GM21825 (cell line): ENCODE data around the gene SH3PXD2A.
"Not testable (repeated sequence)": the region's sequence is repeated elsewhere in the genome, so short reads cannot be mapped to it uniquely, and the experiment has no call there.

Experiments used
- ATAC-seq: cut with Tn5 transposase; IDR thresholded peaks from one replicate; pipeline ENCODE4 v1.9.1; 2021; ENCODE audit warnings: mild to moderate bottlenecking, moderate library complexity; ENCODE audit not compliant: unreplicated experiment

Gene SH3PXD2A

GRCh38 chr10:103632871-103633270 is 222.5 kb downstream of the SH3PXD2A start:
- not testable (repeated sequence) for ATAC-seq

DNA sequence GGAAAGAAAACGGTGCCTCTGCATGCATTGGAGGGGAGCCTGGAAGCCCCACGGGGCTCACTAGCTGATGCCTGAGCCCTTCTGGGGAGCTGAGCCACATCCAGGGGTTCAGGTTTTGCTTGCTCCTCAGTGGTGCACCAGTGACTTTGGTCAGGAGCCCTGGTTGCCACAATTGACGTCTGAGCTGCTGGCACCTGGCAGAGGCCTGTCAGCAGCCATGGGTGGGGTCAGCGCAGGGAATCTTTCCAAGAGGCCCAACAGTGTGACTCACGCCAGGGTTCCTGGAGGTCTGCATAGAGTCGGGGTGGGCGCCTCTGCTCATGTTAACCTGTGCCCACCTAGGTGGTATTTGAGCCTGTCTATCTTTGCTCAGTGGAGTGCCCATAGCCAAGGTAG is 223.1 kb downstream of the SH3PXD2A start:
- ATAC-seq: no peak

- no peak for ATAC-seq
Measured at GRCh38 chr10:103630156-103630555, 225.2 kb downstream of the SH3PXD2A start.

- ATAC-seq: no peak
Measured at GRCh38 chr10:103629581-103629980, 225.8 kb downstream of the SH3PXD2A start.

DNA sequence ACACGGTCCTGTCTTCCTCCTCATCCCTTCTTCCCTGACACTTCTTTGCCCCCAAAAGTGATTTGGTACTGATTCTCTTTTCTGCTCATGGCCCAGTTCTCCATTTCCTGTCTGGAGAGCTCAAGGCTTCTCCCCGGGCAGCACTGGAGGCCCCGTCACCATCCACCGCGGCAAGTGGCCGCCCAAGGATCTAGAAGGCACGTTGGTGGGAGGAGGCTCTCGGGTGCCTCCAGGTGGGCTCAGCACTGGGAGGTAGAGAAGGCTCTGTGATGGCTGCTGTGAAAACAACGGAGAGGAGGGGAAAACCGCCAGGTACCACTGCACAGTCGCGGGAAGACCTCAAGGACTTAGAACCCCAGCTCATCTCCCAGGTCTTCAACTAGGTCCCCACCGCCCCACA is 227.5 kb downstream of the SH3PXD2A start:
- no peak for ATAC-seq

- ATAC-seq: no peak
Measured at GRCh38 chr10:103627111-103627892, 228.1 kb downstream of the SH3PXD2A start.

DNA sequence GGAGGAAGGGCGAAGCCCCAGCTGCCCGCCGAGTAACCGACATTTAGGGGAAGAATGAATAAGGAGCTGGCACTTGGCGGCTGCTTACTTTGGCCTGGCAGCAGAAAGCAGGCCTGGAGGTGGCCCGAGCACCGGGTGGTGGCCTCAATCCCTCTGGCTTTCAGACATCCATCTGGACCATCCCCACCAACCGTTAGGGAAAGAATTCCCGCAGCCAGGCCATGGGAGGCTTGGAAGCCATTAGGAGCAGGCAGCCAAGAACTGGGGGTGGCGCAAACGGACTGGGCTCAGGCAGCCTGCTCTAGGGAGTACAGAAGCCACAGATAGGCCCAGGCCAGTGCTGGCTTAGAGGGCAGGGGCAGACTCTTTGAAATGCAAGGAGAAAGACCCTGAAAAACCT is 229.2 kb downstream of the SH3PXD2A start:
- ATAC-seq: no peak

DNA sequence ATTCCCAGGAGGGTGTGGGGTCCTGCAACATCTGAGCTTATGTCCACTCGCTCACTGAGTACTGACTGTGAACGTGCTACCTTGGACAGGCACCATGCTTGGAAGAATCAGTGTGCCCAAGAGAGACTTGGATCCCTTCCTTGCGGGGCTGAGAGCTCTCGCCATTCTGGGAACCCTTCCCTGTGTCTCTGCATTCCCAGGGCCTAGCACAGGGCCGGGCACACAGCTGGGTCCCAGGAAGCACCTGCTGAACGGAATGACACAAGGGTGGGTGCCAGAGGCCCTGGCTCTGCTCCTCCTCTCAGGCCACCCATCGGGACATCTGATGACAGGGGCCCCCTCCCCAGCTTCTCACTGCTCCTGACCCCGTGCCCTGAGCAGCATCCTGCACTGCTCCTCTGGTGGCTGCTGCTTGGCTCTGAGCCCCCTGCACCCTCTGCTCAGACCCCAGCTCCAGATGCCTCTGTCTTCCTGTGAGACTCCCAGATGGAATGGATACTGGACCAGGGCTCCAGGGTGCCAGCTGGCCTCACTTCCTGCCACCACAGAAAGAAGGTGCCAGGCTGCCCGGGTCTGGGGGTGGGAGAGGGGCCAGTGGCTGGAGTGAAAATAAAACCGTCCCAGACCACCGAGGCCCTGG is 232.3 kb downstream of the SH3PXD2A start:
- ATAC-seq: no peak

- no peak for ATAC-seq
Measured at GRCh38 chr10:103622286-103622685, 233.1 kb downstream of the SH3PXD2A start.

DNA sequence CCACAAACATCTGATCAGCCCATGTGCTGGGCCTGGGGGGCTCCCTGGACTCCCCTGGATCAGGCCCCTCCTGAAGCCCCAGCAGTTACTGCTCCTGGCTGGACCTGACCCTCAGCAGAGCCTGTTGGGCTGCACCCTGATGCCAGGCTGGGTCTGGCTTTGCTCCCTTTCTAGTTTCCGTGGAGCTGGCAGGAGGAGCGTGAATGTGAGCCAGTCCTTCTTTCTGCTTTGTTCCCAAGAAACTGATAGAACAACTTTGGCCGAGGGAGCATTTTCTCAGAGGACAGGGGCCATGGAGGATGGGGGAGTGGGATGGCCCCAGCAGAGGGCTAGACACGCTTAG is 233.6 kb downstream of the SH3PXD2A start:
- no peak for ATAC-seq

DNA sequence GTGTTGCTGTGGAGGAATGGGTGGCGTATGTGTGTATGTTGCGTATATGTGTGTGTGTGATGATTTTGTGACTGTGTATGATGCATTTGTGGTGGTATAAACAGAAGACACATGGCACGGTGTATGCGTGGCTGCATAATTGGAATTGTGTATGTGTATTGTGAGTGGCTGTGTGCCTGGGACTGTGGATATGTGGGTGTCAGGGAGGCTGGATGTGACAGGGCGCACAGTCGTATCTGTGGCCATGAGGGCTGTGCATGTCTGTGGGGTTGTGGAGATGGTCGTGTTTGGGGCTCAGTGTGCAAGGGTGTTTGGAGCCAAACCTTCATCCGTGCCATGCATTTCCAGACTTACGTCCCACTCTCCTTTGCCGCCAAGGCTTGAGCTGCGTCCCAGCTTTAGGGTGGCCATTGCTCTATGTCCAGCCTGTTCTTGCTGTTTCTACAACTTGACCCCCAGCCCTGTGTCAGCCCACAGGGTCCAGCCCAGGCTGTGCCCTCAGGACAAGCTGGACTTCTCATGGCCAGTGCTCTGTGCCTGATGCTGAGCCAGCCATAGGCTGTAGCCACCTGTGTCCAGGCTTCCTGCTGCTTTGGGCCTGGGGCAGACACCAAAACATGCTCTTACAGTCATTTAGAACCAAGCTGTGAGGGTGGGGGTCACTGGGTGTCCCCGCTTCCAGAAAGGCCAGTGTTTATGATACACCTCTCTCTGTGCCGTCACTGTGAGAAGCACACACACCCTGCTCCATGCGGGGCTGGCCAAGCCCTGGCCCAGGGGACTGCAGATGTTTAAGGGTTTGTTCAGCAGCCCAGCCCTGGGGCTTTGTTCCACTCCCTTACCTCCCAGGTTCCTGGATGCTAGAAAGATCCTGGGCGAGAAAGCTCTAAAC is 234.2 kb downstream of the SH3PXD2A start:
- ATAC-seq: no peak

DNA sequence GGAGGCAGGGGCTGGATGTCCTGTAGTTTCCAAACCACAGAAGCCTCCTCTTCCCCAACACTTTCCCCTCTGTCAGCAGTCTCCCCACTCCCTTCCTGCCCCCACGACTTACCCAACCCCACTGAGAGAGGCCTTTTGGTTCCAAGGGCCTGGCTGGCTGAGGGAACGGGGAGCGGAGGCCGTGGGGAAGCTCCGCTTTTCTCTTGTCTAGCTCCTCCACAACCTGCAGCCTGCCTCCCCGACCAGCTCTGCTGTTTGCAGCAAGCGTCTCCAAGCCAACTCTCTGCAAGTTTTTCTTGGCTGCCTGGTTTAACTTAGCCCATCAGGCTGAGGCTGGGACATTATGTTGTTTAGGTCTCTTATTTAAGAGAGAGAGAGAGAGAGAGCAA is 235.0 kb downstream of the SH3PXD2A start:
- ATAC-seq: no peak

GRCh38 chr10:103619424-103620351 is 235.7 kb downstream of the SH3PXD2A start:
- no peak for ATAC-seq

- no peak for ATAC-seq
Measured at GRCh38 chr10:103618575-103619423, 236.6 kb downstream of the SH3PXD2A start.

DNA sequence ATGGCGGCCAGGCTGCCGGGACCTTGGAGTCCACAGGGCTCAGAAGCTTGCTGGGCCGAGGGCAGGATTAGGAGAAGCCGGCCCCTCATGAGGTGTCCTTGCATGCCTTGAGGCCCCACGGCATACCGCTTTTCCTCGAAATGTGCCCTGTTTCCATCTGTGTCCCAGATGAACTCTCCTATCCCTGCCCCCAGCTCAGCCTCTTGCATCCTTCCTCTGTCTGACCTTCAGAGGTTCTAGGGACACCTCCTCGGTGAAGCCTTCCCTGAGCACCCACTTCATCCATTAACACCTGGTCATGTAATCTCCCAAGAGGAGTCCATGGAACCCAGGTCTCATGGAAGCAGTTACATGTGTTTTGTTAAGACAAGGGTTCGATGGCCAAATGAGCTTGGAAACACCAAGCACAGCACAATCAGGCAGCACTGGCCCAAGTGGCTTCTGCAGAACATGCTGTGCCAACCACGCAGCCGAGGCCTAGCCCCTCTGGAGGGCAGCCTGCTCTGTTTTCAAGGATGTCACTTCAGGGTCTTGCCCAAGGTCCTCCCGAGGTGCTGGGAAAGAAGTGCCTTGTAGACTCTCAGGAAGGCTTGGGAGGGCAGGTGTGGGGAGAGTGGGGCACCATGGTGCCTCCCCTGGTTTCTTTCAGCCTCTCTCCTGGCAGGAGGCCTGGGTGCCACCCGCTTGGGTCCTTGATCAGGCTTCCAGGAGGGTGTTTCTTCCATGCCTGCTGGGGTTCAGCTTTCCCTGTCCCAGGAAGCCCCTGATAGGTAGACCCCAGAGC is 237.6 kb downstream of the SH3PXD2A start:
- ATAC-seq: no peak

GRCh38 chr10:103616705-103617601 is 238.4 kb downstream of the SH3PXD2A start:
- no peak for ATAC-seq

GRCh38 chr10:103614306-103615158 is 240.8 kb downstream of the SH3PXD2A start:
- ATAC-seq: no peak
